ENCODE measurements around the gene PITPNC1. TPM values are rescaled to one million over a fixed set of nuclear protein-coding genes. Genes with fewer than 3 reads are reported as not detected.

PITPNC1 gene
- total RNA-seq, 4 donors from 2014 or later = 14.1 to 35.5 (median 31.8) TPM

- Histone ChIP-seq H3K27me3 (no peaks in the 10 kb centered on the region), H3K36me3 (no peaks in the 10 kb centered on the region), H3K27ac (replicated peaks in 1 of 4) (peak overlapping the region in 2 of 4 donors; percentile 8 to 45), H3K4me1 (peaks cover 16 to 51% (median 37%) of the 10 kb centered on the region in 4 donors), H3K9me3 (no peaks in the 10 kb centered on the region), H3K4me3 (no peak overlapping the region)
- no peak for DNase-seq (ENCODE audit: extremely low spot score)
- intact Hi-C loops (cut with DNase I) = no loop called here
- 89% methylated on average over 5 of the region's 5 CpGs for WGBS
- TF ChIP-seq CTCF (IDR thresholded peaks at IDR 0.05) = no peak
- TF ChIP-seq EP300 (IDR thresholded peaks at IDR 0.05) = no peak
These were observed 142.7 kb downstream of the PITPNC1 start for GRCh38 chr17:67519801-67520251.

GRCh38 chr17:67520252-67520906, 143.3 kb downstream of the PITPNC1 start:
- DNase-seq (ENCODE audit: extremely low spot score) = no peak
- no peaks in the 10 kb centered on the region for H3K27me3 ChIP-seq
- H3K9me3 ChIP-seq = no peaks in the 10 kb centered on the region
- TF ChIP-seq POLR2AphosphoS5 (IDR thresholded peaks at IDR 0.05) (peak; percentile 13 to 15), EP300 (IDR thresholded peaks at IDR 0.05) (no peak), CTCF (IDR thresholded peaks at IDR 0.05) (no peak), POLR2A (IDR thresholded peaks at IDR 0.05; ENCODE audit: low read depth) (no peak)
- peak overlapping the region in 1 of 4 donors; percentile 27 for H3K4me3 ChIP-seq
- H3K36me3 ChIP-seq = no peaks in the 10 kb centered on the region
- intact Hi-C loops (cut with DNase I) = no loop called here
- H3K4me1 ChIP-seq = peaks cover 11 to 46% (median 31%) of the 10 kb centered on the region in 4 donors
- WGBS = 53% methylated on average over 13 of the region's 13 CpGs
- peak overlapping the region in 2 of 4 donors; percentile 8 to 45 for H3K27ac ChIP-seq (replicated peaks in 1 of 4)

GRCh38 chr17:67520916-67521774, 144.1 kb downstream of the PITPNC1 start:
- Histone ChIP-seq H3K4me3 (no peak overlapping the region), H3K9me3 (no peaks in the 10 kb centered on the region), H3K27me3 (no peaks in the 10 kb centered on the region), H3K36me3 (no peaks in the 10 kb centered on the region), H3K27ac (replicated peaks in 1 of 4) (no peak overlapping the region), H3K4me1 (peaks cover 3 to 38% (median 24%) of the 10 kb centered on the region in 4 donors)
- intact Hi-C loops (cut with DNase I) = no loop called here
- DNase-seq (ENCODE audit: extremely low spot score) = no peak
- TF ChIP-seq EP300 (IDR thresholded peaks at IDR 0.05) (no peak), POLR2A (IDR thresholded peaks at IDR 0.05; ENCODE audit: low read depth) (no peak)
- 82% methylated on average over 10 of the region's 10 CpGs for WGBS

GRCh38 chr17:67521775-67522069, 144.6 kb downstream of the PITPNC1 start:
- Histone ChIP-seq H3K27ac (replicated peaks in 1 of 4) (no peak overlapping the region), H3K36me3 (no peaks in the 10 kb centered on the region), H3K4me3 (no peak overlapping the region), H3K4me1 (peaks cover 0 to 32% (median 18%) of the 10 kb centered on the region in 4 donors), H3K27me3 (no peaks in the 10 kb centered on the region), H3K9me3 (no peaks in the 10 kb centered on the region)
- DNase-seq (ENCODE audit: extremely low spot score) = no peak
- no peak for TF ChIP-seq EP300 (IDR thresholded peaks at IDR 0.05)
- no peak for TF ChIP-seq CTCF (IDR thresholded peaks at IDR 0.05)
- no peak for TF ChIP-seq POLR2AphosphoS5 (IDR thresholded peaks at IDR 0.05)
- TF ChIP-seq POLR2A (IDR thresholded peaks at IDR 0.05; ENCODE audit: low read depth) = no peak
- 89% methylated on average over 7 of the region's 9 CpGs for whole genome bisulfite sequencing
- intact Hi-C loops (cut with DNase I) = no loop called here

GRCh38 chr17:67523101-67523500, 146.0 kb downstream of the PITPNC1 start:
- WGBS = 73% methylated on average over 5 of the region's 5 CpGs
- TF ChIP-seq POLR2A (IDR thresholded peaks at IDR 0.05; ENCODE audit: low read depth) (no peak), EP300 (IDR thresholded peaks at IDR 0.05) (no peak), CTCF (IDR thresholded peaks at IDR 0.05) (no peak), POLR2AphosphoS5 (IDR thresholded peaks at IDR 0.05) (no peak)
- intact Hi-C loops (cut with DNase I) = no loop called here
- Histone ChIP-seq H3K9me3 (no peaks in the 10 kb centered on the region), H3K27ac (replicated peaks in 1 of 4) (no peak overlapping the region), H3K4me1 (peaks cover 0 to 30% (median 20%) of the 10 kb centered on the region in 4 donors), H3K4me3 (no peak overlapping the region), H3K36me3 (no peaks in the 10 kb centered on the region), H3K27me3 (no peaks in the 10 kb centered on the region)
- DNase-seq (ENCODE audit: extremely low spot score) = no peak

Data from esophagus muscularis mucosa (tissue), 4 donors.